ENCODE measurements around the gene SYT7. TPM values are rescaled to one million over a fixed set of nuclear protein-coding genes. Genes with fewer than 3 reads are reported as not detected.
A peak's percentile ranks its signal among the peaks of the same experiment; 100 is the strongest.

SYT7 gene
- total and polyA plus RNA-seq, 2 of the 8 experiments (the other 6 are each of a cell fraction or from before 2014, with no cell fraction given), result 9.6 to 10.5 TPM

DNA sequence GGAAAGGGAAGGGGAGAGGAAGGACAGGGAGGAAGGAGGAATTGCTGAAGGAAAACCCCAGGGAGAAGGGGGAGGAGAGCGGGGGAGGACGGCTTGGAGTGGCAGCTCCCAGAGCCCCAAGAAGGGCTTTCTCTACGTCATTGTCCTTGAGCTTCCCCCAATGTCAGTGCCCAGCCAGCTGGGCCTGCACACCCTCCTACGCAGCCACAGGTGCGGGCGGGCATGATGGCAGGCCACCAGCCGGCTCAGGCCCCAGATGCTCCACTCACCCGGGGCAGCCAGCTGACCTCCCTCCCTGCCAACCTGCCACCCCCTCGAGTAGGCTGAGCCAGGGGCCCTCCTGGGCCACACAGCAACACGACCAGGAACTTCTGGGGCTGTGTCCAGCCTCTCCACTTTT, 11.2 kb downstream of the SYT7 start:
- H3K56ac ChIP-seq (replicated peaks; ENCODE audit: insufficient read length, low read depth, low read length), result no peak overlapping the region
- POLR2A ChIA-PET (ENCODE audit: partially characterized antibody), result interaction anchor here (0.7 to 1.0 kb wide), 3 partner anchors 8 to 39 kb away, joined by 3 to 5 read pairs (median 4); no protein-coding TSS in a partner anchor
- no peak overlapping the region for H3K23ac ChIP-seq (ENCODE audit: insufficient read length)
- TF ChIP-seq, protein P1, sequence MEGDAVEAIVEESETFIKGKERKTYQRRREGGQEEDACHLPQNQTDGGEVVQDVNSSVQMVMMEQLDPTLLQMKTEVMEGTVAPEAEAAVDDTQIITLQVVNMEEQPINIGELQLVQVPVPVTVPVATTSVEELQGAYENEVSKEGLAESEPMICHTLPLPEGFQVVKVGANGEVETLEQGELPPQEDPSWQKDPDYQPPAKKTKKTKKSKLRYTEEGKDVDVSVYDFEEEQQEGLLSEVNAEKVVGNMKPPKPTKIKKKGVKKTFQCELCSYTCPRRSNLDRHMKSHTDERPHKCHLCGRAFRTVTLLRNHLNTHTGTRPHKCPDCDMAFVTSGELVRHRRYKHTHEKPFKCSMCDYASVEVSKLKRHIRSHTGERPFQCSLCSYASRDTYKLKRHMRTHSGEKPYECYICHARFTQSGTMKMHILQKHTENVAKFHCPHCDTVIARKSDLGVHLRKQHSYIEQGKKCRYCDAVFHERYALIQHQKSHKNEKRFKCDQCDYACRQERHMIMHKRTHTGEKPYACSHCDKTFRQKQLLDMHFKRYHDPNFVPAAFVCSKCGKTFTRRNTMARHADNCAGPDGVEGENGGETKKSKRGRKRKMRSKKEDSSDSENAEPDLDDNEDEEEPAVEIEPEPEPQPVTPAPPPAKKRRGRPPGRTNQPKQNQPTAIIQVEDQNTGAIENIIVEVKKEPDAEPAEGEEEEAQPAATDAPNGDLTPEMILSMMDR (IDR thresholded peaks at IDR 0.05; ENCODE audit: control extremely low read depth in 1 of 3, insufficient read depth in 1 of 3, low read depth in 1 of 3, low read length in 3 of 3), result no peak
- TF ChIP-seq SP4 (IDR thresholded peaks at IDR 0.05; ENCODE audit: low read length) (no peak), HDAC6 (IDR thresholded peaks at IDR 0.05; ENCODE audit: low read depth, low read length) (no peak), TCF12 (IDR thresholded peaks at IDR 0.05; ENCODE audit: low read depth, low read length) (no peak), JUND (IDR thresholded peaks at IDR 0.05; ENCODE audit: low read length) (no peak), RXRA (IDR thresholded peaks at IDR 0.05; ENCODE audit: insufficient read depth, low read depth, low read length) (no peak), EP300 (IDR thresholded peaks at IDR 0.05; ENCODE audit: borderline replicate concordance in 1 of 2, low read depth in 2 of 2, low read length in 2 of 2) (no peak), KDM4A (IDR thresholded peaks at IDR 0.05; ENCODE audit: low read depth, low read length, severe bottlenecking) (no peak), CTBP2 (IDR thresholded peaks at IDR 0.05; ENCODE audit: borderline replicate concordance, insufficient read depth, insufficient read length, low read length) (no peak), BCL11A (IDR thresholded peaks at IDR 0.05; ENCODE audit: low read depth in 2 of 2, low read length in 2 of 2) (no peak), KDM5A (IDR thresholded peaks at IDR 0.05; ENCODE audit: low read length) (no peak)

More for the DNA sequence above, 11.2 kb downstream of the SYT7 start:
- no peak overlapping the region for H4K8ac ChIP-seq (ENCODE audit: extremely low read depth, insufficient read depth, low read length)
- no peak overlapping the region for H4K91ac ChIP-seq (replicated peaks; ENCODE audit: insufficient read length, low read length)
- H3K36me3 ChIP-seq (ENCODE audit: control insufficient read depth in 2 of 4, insufficient read depth in 4 of 4, low read length in 3 of 4), result no peaks in the 10 kb centered on the region
- peak overlapping the region; percentile 51; the same call in 1 of the 2 replicates for H3K18ac ChIP-seq (ENCODE audit: extremely low read depth, low read length)
- H2BK5ac ChIP-seq (ENCODE audit: low read depth, low read length), result no peak overlapping the region
- H3K4me2 ChIP-seq (ENCODE audit: insufficient read depth in 1 of 2, low read depth in 2 of 2, low read length in 2 of 2), result no peak overlapping the region; a peak in 1 of 4 replicates
- no peak overlapping the region for H4K5ac ChIP-seq (ENCODE audit: insufficient read length, low read depth, low read length)
- H3K27me3 ChIP-seq (replicated peaks in 1 of 4; ENCODE audit: control insufficient read depth in 3 of 4, extremely low read depth in 1 of 4, insufficient read depth in 3 of 4, low read length in 3 of 4), result peaks cover 0 to 10% (median 4%) of the 10 kb centered on the region in 4 experiments; a peak in 3 of 7 replicates
- FAIRE-seq (no peak), DNase-seq (ENCODE audit: low read depth in 1 of 2, low spot score in 2 of 2) (no peak)
- H2AFZ ChIP-seq (ENCODE audit: low read length), result no peak overlapping the region
- peaks cover 8% of the 10 kb centered on the region for H3K79me1 ChIP-seq (ENCODE audit: low read depth, low read length)
- no peak overlapping the region; a peak in 1 of 7 replicates for H3K9ac ChIP-seq (replicated peaks in 1 of 4; ENCODE audit: extremely low read depth in 1 of 4, low read depth in 3 of 4, low read length in 3 of 4)
- peaks cover 9 to 27% of the 10 kb centered on the region in 2 experiments for H4K20me1 ChIP-seq (replicated peaks in 1 of 2; ENCODE audit: control insufficient read depth in 1 of 2, insufficient read depth in 2 of 2, low read length in 2 of 2)
- H3K14ac ChIP-seq (ENCODE audit: insufficient read length), result no peak overlapping the region
- H3K23me2 ChIP-seq (ENCODE audit: low read depth, low read length), result peaks cover 4% of the 10 kb centered on the region
- no peaks in the 10 kb centered on the region for H3K9me3 ChIP-seq (ENCODE audit: insufficient read depth in 2 of 2, low read depth in 1 of 2, low read length in 1 of 2)
- no peak overlapping the region for H3K4me3 ChIP-seq (ENCODE audit: extremely low read depth in 1 of 4, insufficient read depth in 2 of 4, low read depth in 3 of 4, low read length in 4 of 4)
- CTCF ChIA-PET (ENCODE audit: partially characterized antibody), result interaction anchor here (0.7 to 13.8 kb wide), 19 partner anchors 7 to 185 kb away, joined by 3 to 330 read pairs (median 29); partner anchors contain the start of gene SYT7
- H3K4me1 ChIP-seq (replicated peaks in 1 of 4; ENCODE audit: control insufficient read depth in 3 of 4, insufficient read depth in 4 of 4, low read length in 3 of 4), result peaks cover 0 to 14% (median 5%) of the 10 kb centered on the region in 4 experiments; a peak in 5 of 7 replicates
- no peak overlapping the region for H2BK15ac ChIP-seq (ENCODE audit: low read length)
- H3K79me2 ChIP-seq (ENCODE audit: control insufficient read depth in 1 of 2, insufficient read depth in 2 of 2, low read length in 2 of 2), result no peaks in the 10 kb centered on the region; a peak in 1 of 4 replicates
- no peak overlapping the region for H2AK5ac ChIP-seq (ENCODE audit: low read depth, low read length)
- no peak overlapping the region for H3K27ac ChIP-seq (ENCODE audit: low read depth, low read length)
- no peak overlapping the region; the same call in 1 of the 2 replicates for H2BK12ac ChIP-seq (ENCODE audit: low read depth, low read length)
- no peak overlapping the region for H3K4ac ChIP-seq (replicated peaks; ENCODE audit: insufficient read length, low read depth, low read length)
- no peak overlapping the region for H2BK20ac ChIP-seq (ENCODE audit: low read length)
- 81% methylated on average over 9 of the region's 10 CpGs; no CpG with 5 or more reads in 1 of the 2 experiments for WGBS, 2 experiments (ENCODE audit: extremely low coverage in 1 of 2, insufficient coverage in 1 of 2, insufficient read length in 1 of 2, insufficient replicate concordance in 2 of 2, low coverage in 1 of 2, low lambda C conversion rate in 2 of 2, missing lambda C conversion rate in 1 of 2)
- no peak overlapping the region for H2BK120ac ChIP-seq (replicated peaks; ENCODE audit: low read depth, low read length)

Measured in H1 (cell line).